ENCODE data around the gene SLC51A.

DNA sequence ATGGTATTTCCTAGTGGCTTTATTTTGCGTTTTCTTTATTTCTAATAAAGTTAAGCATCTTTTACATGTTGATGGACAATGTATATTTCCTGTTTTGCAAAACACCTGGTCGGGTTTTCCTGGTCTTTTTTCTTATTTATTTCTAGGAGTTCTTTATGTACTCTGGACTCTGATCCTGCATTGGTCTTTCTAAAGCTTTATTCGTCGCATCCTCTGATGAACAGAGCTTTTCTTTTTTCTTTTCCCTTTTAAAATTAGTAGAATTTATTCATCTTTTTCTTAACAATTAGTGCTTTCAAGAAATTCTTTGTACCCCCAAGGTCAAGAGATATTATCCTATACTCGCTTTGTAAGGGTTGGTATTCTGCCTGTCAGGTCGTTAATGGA, 37.3 kb upstream of the SLC51A start:
- TF ChIP-seq, protein P1, sequence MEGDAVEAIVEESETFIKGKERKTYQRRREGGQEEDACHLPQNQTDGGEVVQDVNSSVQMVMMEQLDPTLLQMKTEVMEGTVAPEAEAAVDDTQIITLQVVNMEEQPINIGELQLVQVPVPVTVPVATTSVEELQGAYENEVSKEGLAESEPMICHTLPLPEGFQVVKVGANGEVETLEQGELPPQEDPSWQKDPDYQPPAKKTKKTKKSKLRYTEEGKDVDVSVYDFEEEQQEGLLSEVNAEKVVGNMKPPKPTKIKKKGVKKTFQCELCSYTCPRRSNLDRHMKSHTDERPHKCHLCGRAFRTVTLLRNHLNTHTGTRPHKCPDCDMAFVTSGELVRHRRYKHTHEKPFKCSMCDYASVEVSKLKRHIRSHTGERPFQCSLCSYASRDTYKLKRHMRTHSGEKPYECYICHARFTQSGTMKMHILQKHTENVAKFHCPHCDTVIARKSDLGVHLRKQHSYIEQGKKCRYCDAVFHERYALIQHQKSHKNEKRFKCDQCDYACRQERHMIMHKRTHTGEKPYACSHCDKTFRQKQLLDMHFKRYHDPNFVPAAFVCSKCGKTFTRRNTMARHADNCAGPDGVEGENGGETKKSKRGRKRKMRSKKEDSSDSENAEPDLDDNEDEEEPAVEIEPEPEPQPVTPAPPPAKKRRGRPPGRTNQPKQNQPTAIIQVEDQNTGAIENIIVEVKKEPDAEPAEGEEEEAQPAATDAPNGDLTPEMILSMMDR (IDR thresholded peaks at IDR 0.05), result no peak
- TF ChIP-seq POLR2A (IDR thresholded peaks at IDR 0.05) (no peak), POLR2AphosphoS5 (IDR thresholded peaks at IDR 0.05) (no peak)
